Measurements from ENCODE around the gene MAP10. TPM values are rescaled to one million over a fixed set of nuclear protein-coding genes. Genes with fewer than 3 reads are reported as not detected.

The MAP10 gene
- total and polyA plus RNA-seq, 5 donors from 2014 or later = 1.00 to 3.0 (median 2.1) TPM

DNA sequence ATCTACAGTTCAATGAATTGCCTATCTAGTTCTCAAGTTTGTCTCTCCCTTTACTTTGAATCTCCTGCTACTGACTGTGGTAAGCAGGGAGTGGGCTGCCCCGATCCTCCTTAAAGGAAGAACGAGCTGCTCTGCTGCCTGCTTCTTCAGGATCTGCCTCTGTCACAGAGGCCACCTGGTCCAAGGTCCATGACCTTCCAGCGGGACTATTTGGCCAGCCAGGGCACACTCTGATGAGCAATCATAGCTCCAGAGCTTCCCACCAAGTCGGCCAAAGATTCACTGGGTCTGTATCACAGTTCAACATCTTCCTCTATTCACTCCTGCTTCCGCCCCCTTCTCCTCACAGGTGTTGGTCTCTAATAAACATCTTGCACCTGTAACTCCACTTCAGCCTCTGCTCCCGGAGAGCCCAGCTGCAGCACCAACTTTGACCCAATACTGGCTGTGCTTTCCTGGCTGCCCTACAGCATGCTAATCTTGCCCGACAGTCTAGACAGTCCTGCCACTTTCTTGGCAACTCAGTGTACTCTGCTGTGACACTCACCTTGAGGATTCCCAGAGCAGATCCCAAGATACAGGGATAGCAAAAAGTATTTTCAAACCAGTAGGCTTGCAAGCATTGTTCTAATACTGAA is 16.9 kb upstream of the MAP10 start:
- Mint-ChIP-seq H3K27me3 (peaks cover 7% of the 10 kb centered on the region), H3K9me3 (no peaks in the 10 kb centered on the region), H3K4me1 (peaks cover 0 to 5% (median 0%) of the 10 kb centered on the region in 4 donors), H3K27ac (no peak overlapping the region), H3K4me3 (no peak overlapping the region), H3K36me3 (no peaks in the 10 kb centered on the region)
- Histone ChIP-seq H3K27me3 (ENCODE audit: control insufficient read depth, insufficient read depth, low read length) (peaks cover 8% of the 10 kb centered on the region), H3K4me1 (ENCODE audit: control insufficient read depth, insufficient read depth, low read length, poor library complexity, severe bottlenecking) (no peaks in the 10 kb centered on the region), H3K36me3 (ENCODE audit: control insufficient read depth, insufficient read depth, low read length) (no peaks in the 10 kb centered on the region), H3K9me3 (ENCODE audit: control insufficient read depth in 2 of 2, low read length in 2 of 2) (no peaks in the 10 kb centered on the region), H3K27ac (ENCODE audit: insufficient read depth, low read length, poor library complexity, severe bottlenecking) (no peak overlapping the region), H3K4me3 (ENCODE audit: low read depth, low read length) (no peak overlapping the region)
- no peak for ATAC-seq (ENCODE audit: low read depth in 2 of 2)
- DNase-seq = no peak

DNA sequence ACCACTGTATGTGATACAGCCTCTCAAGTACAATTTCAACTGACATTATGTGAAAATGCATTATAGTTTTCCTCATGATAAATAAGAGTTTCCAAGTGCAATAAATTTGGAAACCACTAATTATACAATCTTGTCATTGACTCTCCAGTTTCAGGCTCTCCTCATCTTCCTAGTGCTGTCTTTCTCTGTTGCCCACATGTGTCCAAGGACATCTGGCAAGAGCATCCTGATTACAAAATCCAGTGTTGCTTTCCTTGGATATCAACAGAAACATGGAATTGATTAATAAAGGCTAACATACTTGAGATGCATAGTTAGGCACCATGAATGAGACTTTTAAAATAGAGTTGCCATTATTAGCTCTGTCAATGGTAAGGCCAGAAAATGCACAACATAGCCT is 15.6 kb upstream of the MAP10 start:
- no peaks in the 10 kb centered on the region for H3K4me1 ChIP-seq (ENCODE audit: control insufficient read depth, insufficient read depth, low read length, poor library complexity, severe bottlenecking)
- Mint-ChIP-seq H3K36me3 (no peaks in the 10 kb centered on the region), H3K9me3 (no peaks in the 10 kb centered on the region), H3K4me1 (peaks cover 0 to 12% (median 3%) of the 10 kb centered on the region in 4 donors), H3K27ac (no peak overlapping the region), H3K27me3 (peaks cover 11% of the 10 kb centered on the region), H3K4me3 (no peak overlapping the region)
- ATAC-seq (ENCODE audit: low read depth in 2 of 2) = no peak
- no peaks in the 10 kb centered on the region for H3K36me3 ChIP-seq (ENCODE audit: control insufficient read depth, insufficient read depth, low read length)
- no peaks in the 10 kb centered on the region for H3K9me3 ChIP-seq (ENCODE audit: control insufficient read depth in 2 of 2, low read length in 2 of 2)
- H3K4me3 ChIP-seq (ENCODE audit: low read depth, low read length) = no peak overlapping the region
- DNase-seq = no peak
- H3K27me3 ChIP-seq (ENCODE audit: control insufficient read depth, insufficient read depth, low read length) = peaks cover 8% of the 10 kb centered on the region
- H3K27ac ChIP-seq (ENCODE audit: insufficient read depth, low read length, poor library complexity, severe bottlenecking) = no peak overlapping the region

DNA sequence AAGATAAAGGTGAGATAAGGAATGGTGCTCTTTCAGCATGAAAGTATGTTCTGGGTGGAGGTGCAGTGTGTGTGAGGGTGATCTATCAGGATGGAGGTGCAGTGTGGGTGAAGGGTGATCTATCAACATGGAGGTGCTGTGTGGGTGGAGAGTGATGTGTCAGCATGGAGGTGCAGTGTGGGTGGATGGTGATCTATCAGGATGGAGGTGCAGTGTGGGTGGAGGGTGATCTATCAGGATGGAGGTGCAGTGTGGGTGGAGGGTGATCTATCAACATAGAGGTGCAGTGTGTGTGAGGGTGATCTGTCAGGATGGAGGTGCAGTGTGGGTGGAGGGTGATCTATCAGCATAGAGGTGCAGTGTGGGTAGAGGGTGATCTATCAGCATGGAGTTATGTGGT is 12.3 kb upstream of the MAP10 start:
- no peaks in the 10 kb centered on the region for H3K36me3 Mint-ChIP-seq
- peaks cover 0 to 12% (median 3%) of the 10 kb centered on the region in 4 donors for H3K4me1 Mint-ChIP-seq
- no peaks in the 10 kb centered on the region for H3K9me3 Mint-ChIP-seq
- H3K27ac Mint-ChIP-seq = peak overlapping the region in 1 of 3 donors; percentile 19
- Histone ChIP-seq H3K27me3 (ENCODE audit: control insufficient read depth, insufficient read depth, low read length) (peaks cover 8% of the 10 kb centered on the region), H3K27ac (ENCODE audit: insufficient read depth, low read length, poor library complexity, severe bottlenecking) (no peak overlapping the region), H3K4me1 (ENCODE audit: control insufficient read depth, insufficient read depth, low read length, poor library complexity, severe bottlenecking) (no peaks in the 10 kb centered on the region), H3K9me3 (ENCODE audit: control insufficient read depth in 2 of 2, low read length in 2 of 2) (no peaks in the 10 kb centered on the region), H3K36me3 (ENCODE audit: control insufficient read depth, insufficient read depth, low read length) (no peaks in the 10 kb centered on the region), H3K4me3 (ENCODE audit: low read depth, low read length) (no peak overlapping the region)
- peaks cover 22% of the 10 kb centered on the region for H3K27me3 Mint-ChIP-seq
- ATAC-seq (ENCODE audit: low read depth in 2 of 2) (no peak), DNase-seq (no peak)
- H3K4me3 Mint-ChIP-seq = no peak overlapping the region

DNA sequence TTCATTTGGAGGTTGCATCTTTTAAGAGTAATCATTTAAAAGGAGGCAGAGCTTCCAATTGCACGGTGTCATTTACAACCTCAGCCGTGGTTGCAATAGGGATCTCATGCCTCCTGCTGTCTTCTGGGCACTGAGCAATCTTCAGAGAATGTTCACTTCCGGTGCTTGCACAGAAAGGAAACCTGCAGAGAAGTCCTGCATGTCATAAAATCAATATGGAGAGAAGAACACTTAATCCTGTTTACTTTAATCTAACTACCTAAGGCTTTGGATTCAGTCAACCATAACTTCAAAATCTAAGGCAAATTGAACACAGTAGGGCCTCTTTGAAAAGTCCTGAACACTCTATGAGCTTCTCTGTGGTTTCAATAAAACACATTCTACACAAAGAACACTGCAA is 11.3 kb upstream of the MAP10 start:
- H3K36me3 ChIP-seq (ENCODE audit: control insufficient read depth, insufficient read depth, low read length) = no peaks in the 10 kb centered on the region
- no peaks in the 10 kb centered on the region for H3K9me3 ChIP-seq (ENCODE audit: control insufficient read depth in 2 of 2, low read length in 2 of 2)
- Mint-ChIP-seq H3K27ac (no peak overlapping the region), H3K36me3 (no peaks in the 10 kb centered on the region), H3K9me3 (no peaks in the 10 kb centered on the region), H3K27me3 (peaks cover 20% of the 10 kb centered on the region), H3K4me3 (no peak overlapping the region), H3K4me1 (peaks cover 0 to 12% (median 3%) of the 10 kb centered on the region in 4 donors)
- H3K27ac ChIP-seq (ENCODE audit: insufficient read depth, low read length, poor library complexity, severe bottlenecking) = no peak overlapping the region
- ATAC-seq (ENCODE audit: low read depth in 2 of 2) = peak in 1 of 2 donors; percentile 53
- peak in 1 of 3 donors; percentile 46 for DNase-seq
- H3K4me3 ChIP-seq (ENCODE audit: low read depth, low read length) = no peak overlapping the region
- peaks cover 8% of the 10 kb centered on the region for H3K27me3 ChIP-seq (ENCODE audit: control insufficient read depth, insufficient read depth, low read length)
- H3K4me1 ChIP-seq (ENCODE audit: control insufficient read depth, insufficient read depth, low read length, poor library complexity, severe bottlenecking) = no peaks in the 10 kb centered on the region

DNA sequence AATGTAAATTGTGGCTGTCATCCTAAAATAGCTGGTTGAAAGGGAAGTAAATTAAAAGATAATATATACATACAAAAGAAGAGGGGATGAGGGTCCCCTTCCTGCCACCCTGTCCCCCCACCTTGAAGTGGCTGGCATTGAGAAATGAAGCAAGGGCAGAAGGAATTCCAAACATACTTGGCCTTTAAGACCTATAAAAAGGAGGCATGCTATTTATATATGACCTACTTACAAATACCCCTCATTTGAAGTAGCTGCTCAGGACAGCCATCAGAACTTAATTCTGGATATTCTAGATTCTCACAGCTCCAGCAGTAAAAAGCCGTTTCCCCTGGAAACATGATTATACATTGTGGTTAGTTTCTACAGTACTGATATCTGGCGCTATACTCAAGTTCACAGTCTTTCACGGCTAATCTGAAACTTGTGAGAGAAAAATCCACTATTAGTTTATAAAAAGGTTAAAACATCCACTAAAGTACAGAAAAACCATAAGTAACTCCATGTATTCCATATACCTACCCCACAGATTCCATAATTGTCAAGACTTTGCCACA is 9.6 kb upstream of the MAP10 start:
- no peaks in the 10 kb centered on the region for H3K9me3 ChIP-seq (ENCODE audit: control insufficient read depth in 2 of 2, low read length in 2 of 2)
- H3K27ac ChIP-seq (ENCODE audit: insufficient read depth, low read length, poor library complexity, severe bottlenecking) = no peak overlapping the region
- H3K4me1 ChIP-seq (ENCODE audit: control insufficient read depth, insufficient read depth, low read length, poor library complexity, severe bottlenecking) = no peaks in the 10 kb centered on the region
- no peak overlapping the region for H3K4me3 ChIP-seq (ENCODE audit: low read depth, low read length)
- Mint-ChIP-seq H3K27me3 (peaks cover 25% of the 10 kb centered on the region), H3K36me3 (no peaks in the 10 kb centered on the region), H3K27ac (no peak overlapping the region), H3K4me3 (no peak overlapping the region), H3K4me1 (peaks cover 0 to 12% (median 3%) of the 10 kb centered on the region in 4 donors), H3K9me3 (no peaks in the 10 kb centered on the region)
- peaks cover 3% of the 10 kb centered on the region for H3K27me3 ChIP-seq (ENCODE audit: control insufficient read depth, insufficient read depth, low read length)
- DNase-seq (no peak), ATAC-seq (ENCODE audit: low read depth in 2 of 2) (no peak)
- H3K36me3 ChIP-seq (ENCODE audit: control insufficient read depth, insufficient read depth, low read length) = no peaks in the 10 kb centered on the region

DNA sequence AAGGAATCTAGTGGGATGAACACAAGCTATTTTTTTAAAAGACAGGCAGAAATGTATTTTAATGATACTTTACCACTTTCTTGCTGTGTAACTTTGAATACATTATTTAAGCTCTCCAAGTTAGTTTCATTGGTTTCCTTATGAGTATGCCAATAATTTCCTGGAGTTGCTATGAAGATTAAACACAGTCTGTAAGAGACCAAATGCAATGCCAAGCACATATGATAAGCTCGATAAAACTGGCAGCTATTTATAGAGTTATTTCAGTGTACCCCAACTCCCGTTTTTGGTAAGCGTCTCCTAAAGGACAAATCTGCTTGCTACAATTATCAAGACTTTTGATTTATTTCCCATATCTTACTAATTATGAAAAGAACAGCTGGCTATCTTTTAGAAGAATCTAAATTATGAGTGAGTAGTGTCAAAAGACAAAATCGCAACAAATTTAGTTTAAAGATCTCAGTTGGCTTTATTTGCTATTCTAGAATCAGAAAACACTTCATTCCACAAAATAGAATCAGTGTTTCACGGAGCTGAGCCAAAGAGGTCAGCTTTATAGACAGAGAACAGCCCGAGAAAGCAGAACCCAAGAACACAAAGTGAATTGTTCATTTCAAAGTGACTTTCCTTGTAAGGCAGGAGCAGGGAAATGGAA is 7.2 kb upstream of the MAP10 start:
- Mint-ChIP-seq H3K27me3 (peaks cover 34% of the 10 kb centered on the region), H3K36me3 (no peaks in the 10 kb centered on the region), H3K27ac (no peak overlapping the region), H3K4me1 (peaks cover 0 to 9% (median 3%) of the 10 kb centered on the region in 4 donors), H3K9me3 (no peaks in the 10 kb centered on the region), H3K4me3 (no peak overlapping the region)
- Histone ChIP-seq H3K27me3 (ENCODE audit: control insufficient read depth, insufficient read depth, low read length) (peaks cover 5% of the 10 kb centered on the region), H3K36me3 (ENCODE audit: control insufficient read depth, insufficient read depth, low read length) (no peaks in the 10 kb centered on the region), H3K9me3 (ENCODE audit: control insufficient read depth in 2 of 2, low read length in 2 of 2) (no peaks in the 10 kb centered on the region), H3K27ac (ENCODE audit: insufficient read depth, low read length, poor library complexity, severe bottlenecking) (no peak overlapping the region), H3K4me3 (ENCODE audit: low read depth, low read length) (no peak overlapping the region), H3K4me1 (ENCODE audit: control insufficient read depth, insufficient read depth, low read length, poor library complexity, severe bottlenecking) (no peaks in the 10 kb centered on the region)
- ATAC-seq (ENCODE audit: low read depth in 2 of 2) = no peak
- no peak for DNase-seq

DNA sequence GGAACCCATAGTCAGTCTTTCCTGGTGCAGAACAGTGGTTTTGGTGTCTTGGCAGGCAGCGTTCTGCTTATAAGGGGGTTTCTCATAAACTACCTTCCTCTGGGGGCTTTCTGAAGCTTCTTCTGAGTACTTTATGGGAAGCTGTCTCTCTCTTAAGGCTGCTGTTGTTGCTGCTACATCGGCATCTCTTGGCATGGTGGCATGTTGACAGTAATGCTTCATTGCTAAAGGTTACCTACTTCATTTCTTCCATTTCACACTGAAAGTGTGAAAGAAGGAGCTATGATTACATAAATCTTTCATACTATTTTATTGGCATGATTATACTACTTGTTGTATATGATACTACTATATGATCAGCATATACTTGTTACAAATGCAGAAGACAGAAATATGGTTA is 6.3 kb upstream of the MAP10 start:
- no peak overlapping the region for H3K4me3 Mint-ChIP-seq
- no peaks in the 10 kb centered on the region for H3K4me1 ChIP-seq (ENCODE audit: control insufficient read depth, insufficient read depth, low read length, poor library complexity, severe bottlenecking)
- ATAC-seq (ENCODE audit: low read depth in 2 of 2) (no peak), DNase-seq (no peak)
- H3K4me1 Mint-ChIP-seq = peaks cover under 1 to 2% (median under 1%) of the 10 kb centered on the region in 4 donors
- no peaks in the 10 kb centered on the region for H3K9me3 Mint-ChIP-seq
- H3K36me3 ChIP-seq (ENCODE audit: control insufficient read depth, insufficient read depth, low read length) = no peaks in the 10 kb centered on the region
- H3K36me3 Mint-ChIP-seq = no peaks in the 10 kb centered on the region
- peaks cover 34% of the 10 kb centered on the region for H3K27me3 Mint-ChIP-seq
- H3K27ac ChIP-seq (ENCODE audit: insufficient read depth, low read length, poor library complexity, severe bottlenecking) = no peak overlapping the region
- H3K9me3 ChIP-seq (ENCODE audit: control insufficient read depth in 2 of 2, low read length in 2 of 2) = no peaks in the 10 kb centered on the region
- no peak overlapping the region for H3K27ac Mint-ChIP-seq
- peaks cover 5% of the 10 kb centered on the region for H3K27me3 ChIP-seq (ENCODE audit: control insufficient read depth, insufficient read depth, low read length)
- H3K4me3 ChIP-seq (ENCODE audit: low read depth, low read length) = no peak overlapping the region

Data from CD4-positive, CD25-positive, alpha-beta regulatory T cell (primary cell).